Ovary (tissue), 9 donors: Measurements from ENCODE around the gene DUSP6. TPM values are rescaled to one million over a fixed set of nuclear protein-coding genes. Genes with fewer than 3 reads are reported as not detected.

Experiments used
- DNase-seq, 5 donors: peaks; one replicate each; pipeline ENCODE4 v3.0.0-alpha.2; 2019 to 2020
- H3K27ac ChIP-seq, 2 donors: fragments of 200-600 bp; one replicate each; pipeline versions ENCODE4 v1.5.1 to v1.8.0; 2019 to 2022
- H3K27me3 ChIP-seq: fragments of 200-600 bp; one replicate; pipeline ENCODE4 v1.8.0; 2022
- H3K36me3 ChIP-seq: fragments of 200-600 bp; sonication (generic); one replicate; pipeline ENCODE4 v1.5.1; 2019
- H3K4me1 ChIP-seq: one replicate; pipeline ENCODE4 v1.8.1; 2013; ENCODE audit warnings: mild to moderate bottlenecking, moderate library complexity; ENCODE audit not compliant: insufficient read depth
- H3K4me3 ChIP-seq: fragments of 200-600 bp; sonication (generic); one replicate; pipeline ENCODE4 v1.5.1; 2017
- H3K9me3 ChIP-seq, 2 donors: fragments of 200-600 bp in 1 of 2; sonication (generic) in 1 of 2; one replicate each; pipeline versions ENCODE4 v1.5.1 to v1.8.1; 2013 to 2019; ENCODE audit warnings: mild to moderate bottlenecking in 1 of 2, moderate library complexity in 1 of 2
- intact Hi-C, 4 donors: fragments of 100-400 bp; cut with DNase I; formaldehyde crosslinking; loops; one replicate each; pipeline versions ENCODE4 v1.11.0 to v1.15.1; 2022 to 2023
- polyA plus RNA-seq, 2 donors: library from polyadenylated mRNA; stranded (reverse); fragments of 200-250 nt in 1 of 2; fragments of 350-450 nt in 1 of 2; fragmentation: Illumina TruSeq in 1 of 2; extraction: RNeasy Lipid Tissue Mini Kit (QIAGEN cat#74804) in 1 of 2; gene quantifications; one replicate each; pipeline ENCODE4 v1.2.3, GENCODE V29; 2013 to 2014
- small RNA-seq: library from RNA; depleted of rRNA; stranded (forward); fragments of <200 nt; gene quantifications from one replicate; pipeline ENCODE3, GENCODE V24; 2016
- total RNA-seq, 7 donors: library from RNA; depleted of rRNA in 2 of 7; stranded (reverse); fragments of >200 nt in 2 of 7; fragmentation: NEBNext Ultra II Directional in 3 of 7; extraction: Animal tissue kit (Norgen Biotek cat#: 25700) in 3 of 7; gene quantifications; one replicate each; pipeline versions ENCODE4 v1.1.0 to v1.2.4, GENCODE V29; 2016 to 2023
- TF ChIP-seq, protein P1 (sequence below), 3 donors: fragments of 450-650 bp in 2 of 3; fragments of 200-600 bp in 1 of 3; IDR thresholded peaks; one replicate each; pipeline versions ENCODE4 v1.5.1 to v1.8.0; 2016 to 2022; ENCODE audit warnings: antibody characterized with exemption in 3 of 3, mild to moderate bottlenecking in 1 of 3
- donor health status: DM: no; HTN: no; CAD: no; lungs with moderate emphysema.
- donor health status: DM: no; HTN: no; CAD: no.
- donor health status: Bipolar disorder and iron deficiency.
- donor health status: DM: yes; HTN: yes; CAD: no.
- donor health status: DM: no; HTN: no; CAD: no.
- donor health status: DM: yes; HTN: yes; CAD: no.

DUSP6 gene
- total and polyA plus RNA-seq, 9 donors, result 10.8 to 35.5 (median 20.5) TPM

DNA sequence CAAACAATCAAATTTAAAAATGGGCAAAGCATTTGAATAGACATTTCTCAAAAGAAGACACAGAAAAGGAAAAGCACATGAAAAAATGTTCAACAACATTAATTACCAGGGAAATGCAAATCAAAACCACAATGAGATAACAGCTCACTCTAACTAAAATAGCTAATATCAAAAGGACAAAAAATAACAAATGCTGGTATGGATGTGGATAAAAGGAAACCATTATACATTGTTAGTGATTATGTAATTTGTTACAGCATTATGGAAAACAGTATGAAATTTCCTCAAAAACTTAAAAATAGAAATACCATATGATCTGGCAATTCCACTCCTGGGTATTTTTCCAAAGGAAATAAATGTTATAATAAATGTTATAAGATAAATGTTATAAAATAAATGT lies 52.9 kb downstream of the DUSP6 start:
- DNase-seq, result no peak
- Histone ChIP-seq H3K27ac (no peak overlapping the region), H3K4me1 (no peaks in the 10 kb centered on the region), H3K27me3 (no peaks in the 10 kb centered on the region), H3K36me3 (no peaks in the 10 kb centered on the region), H3K4me3 (no peak overlapping the region), H3K9me3 (no peaks in the 10 kb centered on the region)
- intact Hi-C loops, result no loop called here
- TF ChIP-seq, protein P1, sequence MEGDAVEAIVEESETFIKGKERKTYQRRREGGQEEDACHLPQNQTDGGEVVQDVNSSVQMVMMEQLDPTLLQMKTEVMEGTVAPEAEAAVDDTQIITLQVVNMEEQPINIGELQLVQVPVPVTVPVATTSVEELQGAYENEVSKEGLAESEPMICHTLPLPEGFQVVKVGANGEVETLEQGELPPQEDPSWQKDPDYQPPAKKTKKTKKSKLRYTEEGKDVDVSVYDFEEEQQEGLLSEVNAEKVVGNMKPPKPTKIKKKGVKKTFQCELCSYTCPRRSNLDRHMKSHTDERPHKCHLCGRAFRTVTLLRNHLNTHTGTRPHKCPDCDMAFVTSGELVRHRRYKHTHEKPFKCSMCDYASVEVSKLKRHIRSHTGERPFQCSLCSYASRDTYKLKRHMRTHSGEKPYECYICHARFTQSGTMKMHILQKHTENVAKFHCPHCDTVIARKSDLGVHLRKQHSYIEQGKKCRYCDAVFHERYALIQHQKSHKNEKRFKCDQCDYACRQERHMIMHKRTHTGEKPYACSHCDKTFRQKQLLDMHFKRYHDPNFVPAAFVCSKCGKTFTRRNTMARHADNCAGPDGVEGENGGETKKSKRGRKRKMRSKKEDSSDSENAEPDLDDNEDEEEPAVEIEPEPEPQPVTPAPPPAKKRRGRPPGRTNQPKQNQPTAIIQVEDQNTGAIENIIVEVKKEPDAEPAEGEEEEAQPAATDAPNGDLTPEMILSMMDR (IDR thresholded peaks at IDR 0.05), result no peak

Small RNAs within 50 kb of the gene (small RNA-seq; reads per million reads assigned to genes)
- gene MRPS6P4, result not detected

Other genes starting within 250 kb of the DUSP6 start
- 10 to 100 TPM in 1 of 7 donors, 1 to 10 TPM in 6; 2.7 to 12.5 (median 4.9) TPM for gene GALNT4, start 172.3 kb upstream of the DUSP6 start, total RNA-seq
- 1 to 10 TPM; 2.0 to 5.3 TPM for gene GALNT4, start 172.3 kb upstream of the DUSP6 start, polyA plus RNA-seq
- gene POC1B, start 173.5 kb upstream of the DUSP6 start, total RNA-seq, result 10 to 100 TPM; 11.4 to 29.2 (median 21.2) TPM
- gene POC1B, start 173.5 kb upstream of the DUSP6 start, polyA plus RNA-seq, result 10 to 100 TPM in 1 of 2 donors, 1 to 10 TPM in 1; 8.5 to 10.5 TPM